Measurements from ENCODE around the gene PASK. TPM values are rescaled to one million over a fixed set of nuclear protein-coding genes. Genes with fewer than 3 reads are reported as not detected.

PASK gene
- total and polyA plus RNA-seq, 9 of the 15 experiments (the other 6 are each of a cell fraction or from before 2014, with no cell fraction given), result 1.5 to 30.3 (median 9.9) TPM

GRCh38 chr2:241148891-241149674 lies at the start of gene PASK (continued):
- TF ChIP-seq ZNF407 (IDR thresholded peaks at IDR 0.05; ENCODE audit: low read depth) (peak; percentile 91), ZNF512 (tag; IDR thresholded peaks at IDR 0.05) (no peak), NELFE (IDR thresholded peaks at IDR 0.05; ENCODE audit: insufficient read depth, insufficient read length) (no peak), ZNF507 (tag; conservative IDR thresholded peaks at IDR 0.05) (no peak), MAX (CRISPR knock-in tag; IDR thresholded peaks at IDR 0.05) (no peak; the same call in 1 of the 2 replicates), HSF4 (CRISPR knock-in tag; IDR thresholded peaks at IDR 0.05; ENCODE audit: borderline replicate concordance) (no peak)
- TF ChIP-seq, protein P1, sequence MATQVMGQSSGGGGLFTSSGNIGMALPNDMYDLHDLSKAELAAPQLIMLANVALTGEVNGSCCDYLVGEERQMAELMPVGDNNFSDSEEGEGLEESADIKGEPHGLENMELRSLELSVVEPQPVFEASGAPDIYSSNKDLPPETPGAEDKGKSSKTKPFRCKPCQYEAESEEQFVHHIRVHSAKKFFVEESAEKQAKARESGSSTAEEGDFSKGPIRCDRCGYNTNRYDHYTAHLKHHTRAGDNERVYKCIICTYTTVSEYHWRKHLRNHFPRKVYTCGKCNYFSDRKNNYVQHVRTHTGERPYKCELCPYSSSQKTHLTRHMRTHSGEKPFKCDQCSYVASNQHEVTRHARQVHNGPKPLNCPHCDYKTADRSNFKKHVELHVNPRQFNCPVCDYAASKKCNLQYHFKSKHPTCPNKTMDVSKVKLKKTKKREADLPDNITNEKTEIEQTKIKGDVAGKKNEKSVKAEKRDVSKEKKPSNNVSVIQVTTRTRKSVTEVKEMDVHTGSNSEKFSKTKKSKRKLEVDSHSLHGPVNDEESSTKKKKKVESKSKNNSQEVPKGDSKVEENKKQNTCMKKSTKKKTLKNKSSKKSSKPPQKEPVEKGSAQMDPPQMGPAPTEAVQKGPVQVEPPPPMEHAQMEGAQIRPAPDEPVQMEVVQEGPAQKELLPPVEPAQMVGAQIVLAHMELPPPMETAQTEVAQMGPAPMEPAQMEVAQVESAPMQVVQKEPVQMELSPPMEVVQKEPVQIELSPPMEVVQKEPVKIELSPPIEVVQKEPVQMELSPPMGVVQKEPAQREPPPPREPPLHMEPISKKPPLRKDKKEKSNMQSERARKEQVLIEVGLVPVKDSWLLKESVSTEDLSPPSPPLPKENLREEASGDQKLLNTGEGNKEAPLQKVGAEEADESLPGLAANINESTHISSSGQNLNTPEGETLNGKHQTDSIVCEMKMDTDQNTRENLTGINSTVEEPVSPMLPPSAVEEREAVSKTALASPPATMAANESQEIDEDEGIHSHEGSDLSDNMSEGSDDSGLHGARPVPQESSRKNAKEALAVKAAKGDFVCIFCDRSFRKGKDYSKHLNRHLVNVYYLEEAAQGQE (IDR thresholded peaks at IDR 0.05; ENCODE audit: borderline replicate concordance), result peak; percentile 42
- TF ChIP-seq, protein P1 (CRISPR knock-in tag; IDR thresholded peaks at IDR 0.05; ENCODE audit: low read depth), result no peak
